Immature natural killer cell (primary cell): Measurements from ENCODE around the gene ALDH3A1. TPM values are rescaled to one million over a fixed set of nuclear protein-coding genes. Genes with fewer than 3 reads are reported as not detected.
A peak's percentile ranks its signal among the peaks of the same experiment; 100 is the strongest.

Experiments used
- DNase-seq, 3 donors: peaks; one replicate each; pipeline ENCODE4 v3.0.0; 2022; ENCODE audit warnings: mixed read lengths in 1 of 3
- H3K27ac Mint-ChIP-seq, 6 donors: one replicate each; pipeline ENCODE4 v1.8.0; 2020; ENCODE audit warnings: mixed read lengths in 6 of 6, mild to moderate bottlenecking in 5 of 6, inconsistent platforms in 4 of 6, moderate library complexity in 3 of 6
- H3K27me3 Mint-ChIP-seq, 3 donors: one replicate each; pipeline ENCODE4 v1.8.0; 2020 to 2021; ENCODE audit warnings: low read depth in 3 of 3, mild to moderate bottlenecking in 3 of 3, mixed read lengths in 3 of 3, moderate library complexity in 3 of 3, inconsistent platforms in 1 of 3
- H3K36me3 Mint-ChIP-seq, 3 donors: one replicate each; pipeline ENCODE4 v1.8.0; 2020; ENCODE audit warnings: mixed read lengths in 3 of 3, inconsistent platforms in 2 of 3, mild to moderate bottlenecking in 2 of 3
- H3K4me1 Mint-ChIP-seq, 2 donors: one replicate each; pipeline ENCODE4 v1.8.0; 2020; ENCODE audit warnings: inconsistent platforms in 2 of 2, mild to moderate bottlenecking in 2 of 2, mixed read lengths in 2 of 2, moderate library complexity in 1 of 2
- H3K4me3 Mint-ChIP-seq, 5 donors: one replicate each; pipeline ENCODE4 v1.8.0; 2020; ENCODE audit warnings: mild to moderate bottlenecking in 5 of 5, mixed read lengths in 5 of 5, inconsistent platforms in 3 of 5, moderate library complexity in 3 of 5
- H3K9me3 Mint-ChIP-seq, 6 donors: one replicate each; pipeline ENCODE4 v1.8.0; 2020; ENCODE audit warnings: mild to moderate bottlenecking in 6 of 6, mixed read lengths in 6 of 6, inconsistent platforms in 4 of 6, moderate library complexity in 3 of 6
- polyA plus RNA-seq, 3 donors: library from polyadenylated mRNA; unstranded; fragments of 300-500 nt; fragmentation: Illumina TruSeq; gene quantifications; one replicate each; pipeline ENCODE4 v1.2.3, GENCODE V29; 2021

Gene ALDH3A1
- under 1 TPM in 2 of 3 donors, not detected in 1; 0.31 to 0.43 TPM for polyA plus RNA-seq

DNA sequence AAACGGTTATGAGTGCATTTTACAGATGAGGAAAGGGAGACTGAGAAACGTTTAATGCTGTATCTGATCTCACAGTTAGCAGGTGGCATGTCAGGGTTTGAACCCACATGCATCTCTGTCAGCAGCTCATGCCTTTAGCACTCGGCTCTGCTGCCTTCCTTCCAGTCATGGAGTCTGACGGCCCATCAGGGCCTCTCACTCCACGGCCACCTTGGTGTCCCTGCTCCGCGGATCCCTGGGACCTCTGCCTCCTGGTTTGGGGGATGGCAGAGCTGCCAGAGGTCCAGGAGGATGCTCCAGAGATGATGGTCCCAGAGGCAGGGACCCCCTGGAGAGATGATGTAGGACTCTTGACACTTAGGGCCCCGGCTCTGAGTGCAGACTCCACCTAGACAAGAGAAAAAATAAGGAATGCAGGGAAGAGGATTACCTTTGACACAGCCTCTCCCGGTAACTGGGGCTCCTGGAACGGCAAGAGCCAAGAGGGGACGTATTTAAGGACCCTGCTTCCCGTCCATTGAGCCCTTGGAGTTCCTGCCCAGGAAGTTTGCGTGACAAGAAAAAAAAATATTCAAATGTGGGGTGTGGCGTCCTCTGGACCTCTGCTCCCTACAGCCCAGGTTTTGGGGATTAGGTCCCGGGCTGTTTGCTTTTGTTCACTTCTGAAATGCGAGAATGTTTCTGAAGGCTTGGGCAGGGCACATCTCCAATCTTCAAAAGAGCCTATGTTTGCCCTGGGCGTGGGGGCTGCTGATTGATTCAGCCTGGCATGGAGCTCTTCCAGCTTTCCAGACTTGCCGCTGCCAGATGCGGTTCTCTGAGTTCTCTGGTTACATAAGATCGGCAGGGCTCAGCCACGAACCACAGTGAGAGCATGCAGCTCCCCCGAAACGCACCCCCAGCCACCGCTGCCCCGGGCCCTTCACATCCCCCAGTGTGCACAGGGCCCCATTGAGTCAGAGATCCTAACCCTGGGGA is at the start of gene ALDH3A1:
ALDH3A1 (minus strand) TSS at position 470 of the 978 bp plus-strand sequence. CDS start 3,169 bp downstream, outside the sequence.
- peaks cover 2 to 7% (median 3%) of the 10 kb centered on the region in 3 donors for H3K27me3 Mint-ChIP-seq
- no peaks in the 10 kb centered on the region for H3K36me3 Mint-ChIP-seq
- DNase-seq: no peak
- H3K27ac Mint-ChIP-seq: no peak within 1 kb of the TSS
- no peak within 1 kb of the TSS for H3K4me3 Mint-ChIP-seq
- H3K4me1 Mint-ChIP-seq: peaks cover 6% of the 10 kb centered on the region in 2 donors
- peaks cover 0 to 1% (median 0%) of the 10 kb centered on the region in 6 donors for H3K9me3 Mint-ChIP-seq

DNA sequence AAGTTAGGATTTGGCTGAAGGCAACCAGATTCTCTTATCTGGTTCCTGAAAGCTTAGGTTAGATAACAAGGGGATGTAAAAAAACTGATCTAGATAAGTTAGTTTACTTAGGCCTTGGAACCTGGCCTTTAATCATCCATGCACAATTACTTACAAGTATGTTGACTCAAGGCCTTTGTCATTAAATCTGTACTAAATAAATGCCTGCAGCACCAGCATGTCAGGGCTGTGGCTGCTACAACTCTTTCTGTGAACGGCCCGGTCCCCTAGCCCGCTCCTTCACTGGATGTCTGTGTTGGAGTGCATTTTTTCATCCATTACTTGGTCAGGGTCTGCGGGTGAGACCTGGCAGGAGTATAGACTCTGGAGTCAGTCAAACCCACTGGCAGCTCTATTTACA is 48.4 kb upstream of the ALDH3A1 start:
- Mint-ChIP-seq H3K9me3 (peaks cover 0 to 5% (median 0%) of the 10 kb centered on the region in 6 donors), H3K27ac (no peak overlapping the region), H3K36me3 (peaks cover 45 to 77% (median 57%) of the 10 kb centered on the region in 3 donors), H3K4me1 (no peaks in the 10 kb centered on the region), H3K27me3 (no peaks in the 10 kb centered on the region), H3K4me3 (no peak overlapping the region)
- DNase-seq: no peak

DNA sequence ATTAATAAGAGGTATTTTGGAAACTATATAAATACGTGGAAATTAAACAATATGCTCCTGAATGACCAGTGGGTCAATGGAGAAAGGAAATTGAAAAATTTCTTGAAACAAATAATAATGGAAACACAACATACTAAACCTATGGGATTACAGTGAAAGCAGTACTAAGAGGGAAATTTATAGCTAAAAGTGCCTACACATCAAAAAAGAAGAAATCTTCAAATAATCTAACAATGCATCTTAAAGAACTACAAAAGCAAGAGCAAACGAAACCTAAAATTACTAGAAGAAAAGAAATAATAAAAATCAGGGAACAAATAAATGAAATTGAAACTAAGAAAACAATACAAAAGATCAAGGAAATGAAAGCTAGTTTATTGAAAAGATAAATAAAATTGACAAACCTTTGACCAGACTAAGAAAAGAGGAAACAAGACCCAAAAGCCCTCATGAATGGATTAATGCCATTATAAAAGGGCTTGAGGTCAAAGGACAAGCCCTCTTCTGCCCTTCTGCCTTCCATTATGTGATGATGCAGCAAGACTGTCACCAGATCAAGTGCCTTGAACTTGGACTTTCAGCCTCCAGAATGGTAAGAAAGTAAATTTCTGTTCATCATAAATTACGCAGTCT is 43.9 kb upstream of the ALDH3A1 start:
- no peaks in the 10 kb centered on the region for H3K4me1 Mint-ChIP-seq
- H3K27ac Mint-ChIP-seq: no peak overlapping the region
- H3K4me3 Mint-ChIP-seq: no peak overlapping the region
- peaks cover 53 to 74% (median 59%) of the 10 kb centered on the region in 3 donors for H3K36me3 Mint-ChIP-seq
- DNase-seq: no peak
- H3K9me3 Mint-ChIP-seq: peaks cover 0 to 5% (median 0%) of the 10 kb centered on the region in 6 donors
- H3K27me3 Mint-ChIP-seq: no peaks in the 10 kb centered on the region

- DNase-seq: no peak
These were observed 39.7 kb upstream of the ALDH3A1 start for GRCh38 chr17:19787733-19788357.

DNA sequence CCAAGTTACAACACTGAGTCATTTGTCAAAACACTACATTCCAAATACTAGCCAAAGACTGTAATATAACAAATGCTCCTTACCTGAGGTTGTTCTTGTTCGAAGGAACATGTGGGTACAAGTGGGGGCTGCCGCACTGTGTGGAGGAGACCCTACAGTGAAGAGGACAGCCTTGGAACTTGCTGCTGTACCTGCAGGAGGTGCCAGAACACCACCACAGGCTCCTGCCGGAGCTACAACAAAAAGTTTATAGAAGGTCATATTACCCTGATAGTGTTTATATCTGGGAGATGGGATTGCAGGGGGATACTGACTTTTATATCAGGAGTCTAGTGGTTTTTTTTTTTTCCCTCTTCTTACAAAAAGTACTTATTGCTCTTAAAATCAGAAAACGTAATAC is 37.8 kb upstream of the ALDH3A1 start:
- Mint-ChIP-seq H3K27ac (no peak overlapping the region), H3K9me3 (no peaks in the 10 kb centered on the region), H3K36me3 (peaks cover 24 to 44% (median 26%) of the 10 kb centered on the region in 3 donors), H3K27me3 (no peaks in the 10 kb centered on the region), H3K4me1 (no peaks in the 10 kb centered on the region), H3K4me3 (no peak overlapping the region)
- no peak for DNase-seq

More at GRCh38 chr17:19787733-19788357, 39.7 kb upstream of the ALDH3A1 start:
- Mint-ChIP-seq H3K9me3 (no peaks in the 10 kb centered on the region), H3K4me3 (no peak overlapping the region), H3K36me3 (peaks cover 23 to 43% (median 23%) of the 10 kb centered on the region in 3 donors), H3K27ac (no peak overlapping the region), H3K4me1 (no peaks in the 10 kb centered on the region), H3K27me3 (no peaks in the 10 kb centered on the region)

DNA sequence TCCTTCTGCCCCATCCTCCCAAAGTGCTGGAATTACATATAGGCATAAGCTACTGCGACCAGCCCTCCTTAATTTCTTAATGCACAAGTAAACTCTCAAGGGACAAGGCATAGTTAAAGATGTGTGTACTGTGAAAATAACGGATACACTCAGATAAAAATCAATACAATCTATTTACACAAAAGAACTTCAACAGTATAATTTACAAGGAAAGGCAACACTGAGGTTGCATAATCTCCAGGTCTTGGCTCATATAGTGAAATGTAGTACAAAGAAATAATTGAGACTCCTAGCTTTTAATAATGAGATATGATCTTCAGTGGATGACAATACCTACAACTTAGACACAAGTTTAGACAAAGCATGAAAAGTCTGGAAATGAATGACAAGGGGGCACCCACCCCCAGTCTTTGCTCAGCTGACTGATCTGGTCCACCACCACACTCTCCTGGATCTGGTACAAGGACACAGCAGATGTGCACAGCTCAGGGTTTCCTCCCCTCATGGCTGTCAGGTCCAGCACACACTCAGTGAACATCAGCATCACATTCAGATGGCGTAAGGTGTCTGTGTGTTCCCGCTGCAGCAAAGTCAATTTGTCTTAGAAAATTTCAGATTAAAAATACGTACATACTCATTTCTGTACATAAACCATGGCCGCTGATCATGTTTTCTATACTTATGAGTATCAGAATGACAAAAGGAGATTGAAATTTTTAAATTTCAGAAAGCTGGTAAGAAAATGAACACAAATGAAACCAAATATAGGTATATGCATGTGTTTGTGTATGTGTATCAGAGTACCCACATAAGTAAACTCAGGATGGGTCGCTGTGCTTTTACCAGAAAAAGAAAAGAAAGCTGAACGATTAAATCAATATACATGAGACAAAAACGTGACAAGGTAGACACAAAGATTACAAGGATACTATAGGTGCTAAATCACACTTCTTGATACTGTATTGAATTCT is 33.7 kb upstream of the ALDH3A1 start:
- H3K36me3 Mint-ChIP-seq: peaks cover 15 to 43% (median 29%) of the 10 kb centered on the region in 3 donors
- H3K27me3 Mint-ChIP-seq: no peaks in the 10 kb centered on the region

GRCh38 chr17:19780846-19781245 is 32.7 kb upstream of the ALDH3A1 start:
- Mint-ChIP-seq H3K4me1 (no peaks in the 10 kb centered on the region), H3K27me3 (no peaks in the 10 kb centered on the region), H3K9me3 (no peaks in the 10 kb centered on the region), H3K27ac (no peak overlapping the region), H3K36me3 (peaks cover 24 to 53% (median 38%) of the 10 kb centered on the region in 3 donors), H3K4me3 (no peak overlapping the region)
- DNase-seq: no peak

More for the DNA sequence above, 33.7 kb upstream of the ALDH3A1 start:
- DNase-seq: no peak
- Mint-ChIP-seq H3K4me3 (no peak overlapping the region), H3K9me3 (no peaks in the 10 kb centered on the region), H3K4me1 (no peaks in the 10 kb centered on the region), H3K27ac (no peak overlapping the region)

DNA sequence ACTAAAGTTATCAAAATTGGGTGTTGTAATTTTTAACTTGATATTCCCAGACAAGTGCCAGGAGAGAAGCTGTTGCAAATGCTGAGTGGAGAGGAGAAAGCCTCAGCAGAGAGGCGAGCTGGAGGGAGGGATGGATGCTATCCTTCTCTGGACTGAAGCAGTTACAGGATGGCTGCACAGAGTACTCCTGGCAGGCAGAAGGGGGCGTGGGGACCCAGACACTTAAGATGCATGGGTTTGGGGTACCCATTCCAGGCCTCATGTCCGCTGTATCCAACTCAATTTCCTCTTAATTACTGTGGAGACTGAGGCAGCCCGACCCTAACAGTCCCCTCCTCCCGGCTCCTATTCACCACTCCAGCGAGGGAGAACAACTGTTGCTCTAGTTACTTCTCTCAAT is 25.4 kb upstream of the ALDH3A1 start:
- peaks cover 0 to 6% of the 10 kb centered on the region in 2 donors for H3K4me1 Mint-ChIP-seq
- H3K36me3 Mint-ChIP-seq: peaks cover 19 to 38% (median 27%) of the 10 kb centered on the region in 3 donors
- no peak for DNase-seq
- peaks cover 0 to 2% (median 0%) of the 10 kb centered on the region in 3 donors for H3K27me3 Mint-ChIP-seq
- H3K9me3 Mint-ChIP-seq: no peaks in the 10 kb centered on the region
- H3K27ac Mint-ChIP-seq: no peak overlapping the region
- H3K4me3 Mint-ChIP-seq: no peak overlapping the region

DNA sequence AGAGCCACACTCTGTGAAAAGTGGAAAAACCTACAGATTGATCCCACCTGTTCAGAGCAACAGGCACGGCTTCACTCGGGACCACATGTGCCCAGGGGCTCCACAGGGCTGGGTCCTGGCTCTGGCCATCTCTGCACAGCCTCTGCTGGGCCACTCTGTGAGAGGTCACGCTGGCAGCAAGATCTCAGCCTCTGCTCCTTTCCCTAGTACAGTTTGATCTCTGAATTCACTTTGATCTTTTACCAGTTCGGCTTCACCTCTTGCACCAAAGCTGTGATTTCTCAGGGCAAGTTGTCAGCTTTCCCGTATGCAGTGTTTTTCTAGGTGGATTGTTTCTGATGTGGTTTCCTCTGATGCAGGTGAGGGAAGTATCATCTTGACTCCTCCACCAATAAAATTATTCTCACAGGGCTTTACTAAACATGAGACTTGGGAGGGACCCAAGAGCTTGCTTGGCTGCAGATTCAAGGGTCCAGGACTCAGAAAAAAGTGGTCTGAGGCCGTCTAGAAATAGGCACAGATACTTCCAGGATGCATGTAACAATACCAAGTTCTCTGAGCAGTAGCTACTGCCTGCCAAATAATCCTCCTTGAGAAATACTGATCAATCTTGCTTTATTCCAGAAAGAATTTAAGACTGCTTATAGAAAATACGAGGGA is 24.0 kb upstream of the ALDH3A1 start:
- Mint-ChIP-seq H3K4me3 (no peak overlapping the region), H3K27me3 (peaks cover 0 to 2% (median 0%) of the 10 kb centered on the region in 3 donors), H3K9me3 (no peaks in the 10 kb centered on the region), H3K4me1 (peaks cover 0 to 6% of the 10 kb centered on the region in 2 donors), H3K36me3 (peaks cover 10 to 28% (median 27%) of the 10 kb centered on the region in 3 donors), H3K27ac (peak overlapping the region in 2 of 6 donors; percentile 31 to 42)
- peak; percentile 15 to 34 (median 29) for DNase-seq

DNA sequence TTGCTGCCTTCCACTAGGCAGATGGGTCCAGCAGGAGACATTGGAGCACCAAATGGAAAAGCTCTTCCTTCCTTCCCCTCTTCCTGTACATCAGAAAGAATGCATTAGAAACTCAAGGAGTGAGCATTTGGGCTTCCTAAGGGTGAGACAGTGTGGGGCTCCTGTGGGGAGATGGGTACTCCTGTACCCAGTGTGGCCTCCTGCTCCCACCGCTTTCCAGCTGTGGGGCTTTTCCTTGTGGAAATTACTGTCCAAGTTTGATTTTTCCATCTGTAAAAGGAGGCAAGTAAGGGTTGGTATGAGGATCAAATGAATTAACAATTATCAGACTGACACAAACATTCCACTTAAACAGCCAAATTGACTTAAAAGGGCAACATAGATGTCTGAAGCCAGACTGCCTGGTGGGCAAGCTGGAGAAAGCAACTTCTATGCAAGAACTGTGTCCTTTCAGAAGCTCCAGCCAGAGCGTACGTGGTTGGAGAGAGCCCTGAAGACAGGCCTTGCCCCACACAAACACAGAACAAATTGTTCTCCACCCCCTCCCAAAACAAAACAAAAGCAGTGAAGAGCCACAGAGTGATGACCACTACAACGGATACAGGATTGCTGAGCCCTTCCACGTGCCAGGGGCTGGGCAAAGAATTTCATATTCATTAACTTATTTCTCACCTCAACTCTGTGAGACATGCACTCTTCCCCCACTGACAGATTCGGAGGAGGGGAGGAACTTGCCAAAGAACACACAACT is 23.1 kb upstream of the ALDH3A1 start:
- Mint-ChIP-seq H3K27ac (peak overlapping the region in 3 of 6 donors; percentile 44 to 56 (median 53)), H3K9me3 (no peaks in the 10 kb centered on the region), H3K27me3 (peaks cover 0 to 2% (median 0%) of the 10 kb centered on the region in 3 donors), H3K36me3 (peaks cover 4 to 21% (median 18%) of the 10 kb centered on the region in 3 donors), H3K4me3 (no peak overlapping the region), H3K4me1 (peaks cover 2 to 6% of the 10 kb centered on the region in 2 donors)
- no peak for DNase-seq

DNA sequence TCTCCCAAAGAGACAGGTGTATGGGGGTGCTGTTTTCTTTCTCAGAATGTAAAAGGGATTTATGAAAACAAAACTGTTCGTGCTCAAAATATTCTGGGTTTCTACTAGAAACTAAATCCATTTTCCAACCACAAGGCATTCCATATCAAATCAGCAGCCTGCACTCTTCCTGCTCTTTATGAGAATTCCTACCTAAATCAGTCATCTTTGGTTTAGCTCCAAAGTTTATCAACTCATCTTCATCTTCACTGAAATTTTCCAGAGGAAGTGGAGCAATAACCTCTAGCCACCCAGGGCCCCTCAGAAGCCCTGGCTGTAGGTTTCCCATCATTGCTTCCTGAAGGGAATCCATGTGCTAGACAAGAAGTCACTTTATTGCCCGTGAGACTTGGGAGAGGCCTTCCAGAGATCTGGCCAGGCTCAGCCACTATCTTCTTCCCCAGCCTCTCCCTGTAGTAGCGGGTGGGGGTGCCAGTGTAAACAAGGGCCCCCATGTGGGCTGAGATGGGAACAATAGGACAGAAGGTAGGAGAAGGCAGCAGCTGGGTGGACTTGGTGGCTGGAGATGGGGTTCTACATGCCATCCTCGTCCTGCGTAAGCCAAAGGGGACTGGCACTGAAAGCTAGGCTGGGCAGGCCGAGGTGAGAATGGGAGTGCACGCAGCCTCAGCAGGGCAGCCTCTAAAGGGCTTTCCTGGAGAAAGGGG is 22.0 kb upstream of the ALDH3A1 start:
- no peaks in the 10 kb centered on the region for H3K9me3 Mint-ChIP-seq
- H3K36me3 Mint-ChIP-seq: peaks cover 0 to 10% (median 8%) of the 10 kb centered on the region in 3 donors
- no peak overlapping the region for H3K27ac Mint-ChIP-seq
- H3K4me3 Mint-ChIP-seq: no peak overlapping the region
- H3K27me3 Mint-ChIP-seq: peaks cover 0 to 2% (median 0%) of the 10 kb centered on the region in 3 donors
- DNase-seq: no peak
- peaks cover 2 to 6% of the 10 kb centered on the region in 2 donors for H3K4me1 Mint-ChIP-seq
